Activated naive CD8-positive, alpha-beta T cell treated with anti-CD3 and anti-CD28 coated beads for 36 hours (primary cell): ENCODE data around the gene COCH. TPM values are rescaled to one million over a fixed set of nuclear protein-coding genes. Genes with fewer than 3 reads are reported as not detected.
A peak's percentile ranks its signal among the peaks of the same experiment; 100 is the strongest.
"Not testable (repeated sequence)": the region's sequence is repeated elsewhere in the genome, so short reads cannot be mapped to it uniquely, and the experiment has no call there.

ENCODE experiments used
- DNase-seq: peaks from one replicate; pipeline ENCODE4 v3.0.0; 2021
- H3K27ac Mint-ChIP-seq: one replicate; pipeline ENCODE4 v1.8.0; 2022; ENCODE audit warnings: mild to moderate bottlenecking, moderate library complexity, mixed read lengths
- H3K27me3 Mint-ChIP-seq: one replicate; pipeline ENCODE4 v1.8.0; 2022; ENCODE audit warnings: mild to moderate bottlenecking, mixed read lengths
- H3K36me3 Mint-ChIP-seq: one replicate; pipeline ENCODE4 v1.8.0; 2021; ENCODE audit warnings: mild to moderate bottlenecking, mixed read lengths
- H3K4me1 Mint-ChIP-seq: one replicate; pipeline ENCODE4 v1.8.0; 2021; ENCODE audit warnings: mixed read lengths
- H3K4me3 Mint-ChIP-seq: one replicate; pipeline ENCODE4 v1.8.0; 2022; ENCODE audit warnings: mild to moderate bottlenecking, moderate library complexity, mixed read lengths
- H3K9me3 Mint-ChIP-seq: one replicate; pipeline ENCODE4 v1.8.0; 2022; ENCODE audit warnings: mixed read lengths
- total RNA-seq, 2 experiments: library from RNA; stranded (reverse); gene quantifications; one replicate each; pipeline ENCODE4 v1.2.3, GENCODE V29; 2021

Gene COCH
- total RNA-seq, 2 experiments from 2014 or later: 6.4 to 7.2 TPM

DNA sequence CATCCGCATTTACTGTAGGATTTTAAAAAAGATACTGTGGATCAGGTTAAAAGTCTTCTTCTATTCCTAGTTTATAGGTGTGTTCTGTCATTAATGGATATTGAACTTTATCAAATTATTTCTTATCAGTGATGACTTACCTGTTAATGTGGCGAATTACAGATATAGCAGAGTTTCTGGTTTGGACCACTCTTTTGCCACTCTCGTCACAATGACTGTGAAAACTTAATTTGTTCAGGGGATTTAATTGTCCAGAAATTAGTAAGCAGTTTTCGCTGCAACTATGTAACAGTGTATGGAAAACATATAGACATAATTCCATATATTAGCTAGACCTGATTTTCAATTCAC, 14.9 kb downstream of the COCH start:
- no peak overlapping the region for H3K27ac Mint-ChIP-seq

DNA sequence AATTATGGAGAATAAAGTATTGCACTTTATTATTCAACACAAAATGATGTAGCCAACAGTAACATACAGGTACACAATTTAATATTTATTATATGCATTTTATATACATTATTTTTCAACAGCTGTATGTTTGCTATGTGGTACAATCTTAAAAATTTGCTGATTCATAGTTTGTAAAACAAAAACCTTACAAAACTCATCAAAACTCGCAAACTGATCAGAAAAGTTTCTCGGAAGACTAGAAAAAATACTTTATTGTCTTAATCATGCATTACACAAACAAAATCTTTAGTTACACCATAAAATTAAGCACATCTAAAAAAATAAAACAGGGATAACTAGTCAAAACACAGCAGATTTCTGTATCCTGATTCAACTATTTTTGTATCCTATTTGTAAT, 19.5 kb downstream of the COCH start:
- Mint-ChIP-seq H3K4me1 (peaks cover 10% of the 10 kb centered on the region), H3K36me3 (peaks cover 5% of the 10 kb centered on the region), H3K27me3 (no peaks in the 10 kb centered on the region), H3K9me3 (no peaks in the 10 kb centered on the region), H3K27ac (no peak overlapping the region), H3K4me3 (no peak overlapping the region)
- no peak for DNase-seq

More for the DNA sequence above, 14.9 kb downstream of the COCH start:
- no peaks in the 10 kb centered on the region for H3K27me3 Mint-ChIP-seq
- H3K36me3 Mint-ChIP-seq: peaks cover 1% of the 10 kb centered on the region
- H3K4me1 Mint-ChIP-seq: peaks cover 12% of the 10 kb centered on the region
- DNase-seq: no peak
- H3K4me3 Mint-ChIP-seq: no peak overlapping the region
- no peaks in the 10 kb centered on the region for H3K9me3 Mint-ChIP-seq

DNA sequence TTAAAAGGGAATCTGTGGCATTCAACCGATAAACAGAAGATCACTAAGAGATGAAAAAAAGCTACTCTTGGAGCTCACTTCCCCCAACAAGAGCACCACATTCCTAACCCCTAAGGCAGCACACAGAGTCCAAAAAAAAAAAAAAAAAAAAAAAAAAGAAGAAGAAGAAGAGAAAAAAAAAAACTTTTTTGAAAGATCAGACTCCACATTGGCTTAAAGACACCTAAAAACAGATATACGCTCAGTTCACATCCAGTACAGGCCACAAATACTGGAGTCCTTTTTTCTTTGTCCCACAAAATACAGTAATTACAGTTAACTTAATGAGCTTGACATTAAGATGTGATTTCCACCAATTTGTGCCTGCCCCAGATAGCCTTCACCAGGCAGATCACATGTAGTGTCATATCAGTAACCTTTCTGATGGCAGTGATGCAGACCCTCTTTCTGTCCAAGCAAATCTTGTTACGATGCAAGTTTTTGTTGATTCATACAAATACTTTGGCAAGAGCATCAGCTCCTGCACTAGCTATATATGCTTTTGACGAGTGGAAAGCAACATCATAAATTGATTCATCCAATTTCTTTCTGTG, 20.7 kb downstream of the COCH start:
- no peaks in the 10 kb centered on the region for H3K27me3 Mint-ChIP-seq
- H3K27ac Mint-ChIP-seq: no peak overlapping the region
- no peaks in the 10 kb centered on the region for H3K9me3 Mint-ChIP-seq
- H3K4me1 Mint-ChIP-seq: peaks cover 6% of the 10 kb centered on the region
- peaks cover 13% of the 10 kb centered on the region for H3K36me3 Mint-ChIP-seq
- no peak for DNase-seq
- no peak overlapping the region for H3K4me3 Mint-ChIP-seq

DNA sequence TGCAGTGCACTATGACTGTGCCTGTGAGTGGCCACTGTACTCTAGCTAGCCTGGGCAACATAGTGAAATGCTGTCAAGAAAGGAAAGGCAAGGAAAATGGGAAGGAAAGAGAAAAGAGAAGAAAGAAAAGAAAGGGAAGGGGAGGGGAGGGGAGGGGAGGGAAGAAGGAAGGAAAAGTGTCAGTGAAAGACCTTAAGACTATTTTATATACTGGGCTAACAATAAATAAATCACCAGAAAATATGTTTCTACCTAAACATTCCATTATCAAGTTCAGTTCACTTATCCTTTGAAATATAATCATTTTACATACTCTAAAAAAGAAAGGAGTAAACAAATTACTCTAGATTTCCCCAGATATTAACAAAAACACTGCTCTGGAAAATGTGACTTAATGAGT, 22.1 kb downstream of the COCH start:
- no peak for DNase-seq
- Mint-ChIP-seq H3K36me3 (peaks cover 17% of the 10 kb centered on the region), H3K27ac (no peak overlapping the region), H3K9me3 (no peaks in the 10 kb centered on the region), H3K27me3 (no peaks in the 10 kb centered on the region), H3K4me1 (peaks cover 6% of the 10 kb centered on the region), H3K4me3 (no peak overlapping the region)

DNA sequence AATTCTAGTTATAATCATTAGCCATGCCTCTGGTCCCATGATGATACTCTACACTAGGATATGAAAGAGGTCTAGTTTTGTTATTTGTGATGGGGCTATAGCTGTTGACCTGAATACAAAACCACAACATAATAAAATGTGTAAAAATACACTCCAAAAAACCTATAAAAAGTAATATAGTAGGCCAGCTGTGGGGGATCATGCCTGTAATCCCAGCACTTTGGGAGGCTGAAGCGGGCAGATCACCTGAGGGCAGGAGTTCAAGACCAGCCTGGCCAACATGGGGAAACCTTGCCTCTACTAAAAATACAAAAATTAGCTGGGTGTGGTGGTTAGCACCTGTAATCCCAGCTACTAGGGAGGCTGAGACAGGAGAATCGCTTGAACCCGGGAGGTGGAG, 22.8 kb downstream of the COCH start:
- not testable (repeated sequence) for H3K4me1 Mint-ChIP-seq, H3K4me3 Mint-ChIP-seq, H3K27me3 Mint-ChIP-seq, DNase-seq, H3K9me3 Mint-ChIP-seq, H3K27ac Mint-ChIP-seq
- peaks cover 20% of the 10 kb centered on the region for H3K36me3 Mint-ChIP-seq

DNA sequence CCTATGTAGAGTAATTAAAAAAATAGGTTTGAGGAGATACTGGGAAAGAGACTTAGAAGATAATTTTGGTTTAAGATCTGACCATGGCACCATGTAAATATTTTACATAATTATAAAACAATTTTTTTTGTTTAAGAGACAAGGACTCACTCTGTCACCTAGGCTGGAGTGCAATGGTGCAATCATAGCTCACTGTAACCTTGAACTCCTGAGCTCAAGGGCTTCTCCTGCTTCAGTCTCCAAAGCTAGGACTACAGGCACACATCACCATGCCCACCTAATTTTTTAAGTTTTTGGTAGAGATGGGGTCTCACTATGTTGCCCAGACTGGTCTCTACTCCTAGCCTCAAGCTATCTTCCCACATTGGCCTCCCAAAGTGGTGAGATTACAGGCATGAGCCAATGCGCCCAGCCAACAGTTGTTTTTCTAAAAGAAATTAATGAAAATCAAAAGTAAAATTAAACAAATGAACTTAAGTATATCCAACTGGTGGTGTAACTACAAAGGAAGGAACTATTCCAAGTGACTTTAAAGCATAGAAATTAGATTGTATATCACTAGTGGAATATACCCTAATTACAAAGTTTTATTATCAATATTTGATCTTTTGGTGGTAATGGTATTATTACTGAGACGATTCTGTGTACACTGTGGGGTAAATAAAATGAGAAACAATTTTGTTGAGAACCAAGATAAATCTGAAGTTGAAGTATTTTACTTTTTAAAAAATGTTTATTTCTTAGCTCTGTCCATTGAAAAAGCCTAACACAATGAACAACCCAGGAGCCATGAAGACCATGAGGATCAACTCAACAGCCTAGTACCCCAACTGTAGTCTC, 29.1 kb downstream of the COCH start:
- Mint-ChIP-seq H3K9me3 (no peaks in the 10 kb centered on the region), H3K27me3 (no peaks in the 10 kb centered on the region), H3K4me1 (peaks cover 6% of the 10 kb centered on the region), H3K36me3 (peaks cover 19% of the 10 kb centered on the region), H3K4me3 (no peak overlapping the region), H3K27ac (no peak overlapping the region)
- no peak for DNase-seq

DNA sequence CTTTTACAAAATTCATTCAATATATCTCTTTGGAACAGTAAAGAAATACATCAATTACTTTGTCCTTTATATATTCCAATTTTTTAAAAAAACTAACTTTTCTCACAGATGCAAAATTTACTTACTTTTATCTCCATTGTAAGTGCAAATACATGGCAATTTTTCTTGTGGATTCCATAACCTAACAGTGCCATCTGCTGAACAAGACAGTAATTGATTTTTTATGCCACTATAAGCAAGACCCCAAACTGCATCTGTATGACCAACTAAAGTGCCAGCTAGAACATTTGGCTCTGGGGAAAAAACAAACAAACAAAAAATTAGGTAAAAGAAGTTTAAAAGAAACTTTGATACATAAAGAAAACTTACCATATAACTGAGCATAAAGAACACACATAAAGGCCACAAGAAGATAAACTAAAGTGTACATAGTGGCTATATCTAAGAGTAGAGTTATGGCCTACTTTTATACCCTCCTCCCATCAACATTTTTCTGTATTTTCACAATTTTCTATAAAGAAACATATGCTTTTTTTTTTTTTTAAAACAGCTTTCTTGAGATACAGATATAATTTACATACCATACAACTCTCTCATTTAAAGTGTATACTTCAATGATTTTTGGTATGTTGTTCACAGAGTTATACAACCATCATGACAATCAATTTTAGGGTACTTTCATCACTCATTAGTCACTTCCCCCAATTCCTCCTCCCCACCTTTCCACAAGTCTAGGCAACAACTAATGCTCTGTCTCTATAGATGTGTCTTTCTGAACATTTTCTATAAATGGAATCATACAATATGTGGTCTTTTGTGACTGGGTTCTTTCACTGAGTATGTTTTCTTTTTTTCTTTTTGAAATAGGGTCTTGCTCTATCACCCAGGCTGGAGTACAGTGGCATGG, 32.6 kb downstream of the COCH start:
- H3K27ac Mint-ChIP-seq: no peak overlapping the region
- H3K4me3 Mint-ChIP-seq: no peak overlapping the region
- no peaks in the 10 kb centered on the region for H3K9me3 Mint-ChIP-seq
- H3K4me1 Mint-ChIP-seq: no peaks in the 10 kb centered on the region
- no peak for DNase-seq
- H3K27me3 Mint-ChIP-seq: no peaks in the 10 kb centered on the region
- peaks cover 6% of the 10 kb centered on the region for H3K36me3 Mint-ChIP-seq

DNA sequence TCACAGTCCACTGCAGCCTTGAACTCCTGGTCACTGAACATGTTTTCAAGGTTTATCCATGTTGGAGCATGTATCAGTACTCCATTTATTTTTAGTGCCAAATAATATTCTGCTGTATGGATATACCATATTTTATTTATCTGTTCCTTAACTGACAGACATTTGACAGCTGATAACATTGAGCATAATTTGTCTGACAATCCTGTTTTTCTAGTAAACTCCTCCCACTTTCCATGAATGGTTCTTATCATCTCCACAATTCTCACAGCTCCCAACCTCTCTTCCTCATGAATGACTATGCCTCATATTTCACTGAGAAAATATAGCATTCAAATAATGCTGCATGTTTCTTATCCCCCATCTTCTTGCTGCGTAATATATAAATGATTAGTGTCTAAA, 33.3 kb downstream of the COCH start:
- Mint-ChIP-seq H3K9me3 (no peaks in the 10 kb centered on the region), H3K36me3 (peaks cover 6% of the 10 kb centered on the region), H3K4me3 (no peak overlapping the region), H3K27me3 (no peaks in the 10 kb centered on the region), H3K27ac (no peak overlapping the region), H3K4me1 (no peaks in the 10 kb centered on the region)
- no peak for DNase-seq

DNA sequence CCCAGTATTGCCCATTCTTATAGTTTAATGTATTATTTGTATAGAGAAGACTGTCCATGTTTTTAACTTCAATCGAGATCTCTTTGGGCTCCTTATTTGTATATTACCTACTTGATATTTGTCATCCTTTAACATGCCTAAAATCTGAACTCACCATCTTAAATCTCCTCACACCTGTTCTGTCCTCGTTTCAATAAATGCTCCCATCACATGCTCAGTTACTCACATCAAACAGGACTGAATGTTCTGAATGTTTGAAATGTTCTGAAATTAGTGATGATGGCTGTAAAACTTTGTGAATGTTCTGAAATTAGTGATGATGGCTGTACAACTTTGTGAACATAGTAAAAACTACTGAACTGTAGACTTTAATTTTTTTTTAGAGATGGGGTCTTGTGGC, 34.5 kb downstream of the COCH start:
- Mint-ChIP-seq H3K9me3 (no peaks in the 10 kb centered on the region), H3K4me3 (no peak overlapping the region), H3K27ac (no peak overlapping the region), H3K27me3 (no peaks in the 10 kb centered on the region), H3K36me3 (peaks cover 6% of the 10 kb centered on the region), H3K4me1 (peaks cover 2% of the 10 kb centered on the region)
- no peak for DNase-seq

DNA sequence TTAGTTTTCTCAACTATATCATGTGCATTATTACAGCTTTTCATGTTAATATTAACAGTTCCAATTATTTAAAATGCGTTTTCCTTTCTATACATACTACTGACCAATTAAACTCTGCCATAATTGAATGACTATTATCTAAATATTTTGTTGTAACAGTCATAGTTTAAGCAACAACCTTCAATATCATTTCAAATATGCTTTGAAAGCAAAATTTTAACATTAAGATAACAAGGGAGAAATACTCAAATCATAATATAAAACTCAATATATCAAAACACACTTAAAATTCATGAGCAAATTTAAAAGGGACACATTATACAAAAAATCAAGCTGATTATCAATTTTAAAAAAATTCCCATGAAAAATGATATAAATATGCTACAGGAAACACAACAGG, 40.5 kb downstream of the COCH start:
- no peak overlapping the region for H3K4me3 Mint-ChIP-seq
- no peaks in the 10 kb centered on the region for H3K9me3 Mint-ChIP-seq
- DNase-seq: no peak
- no peaks in the 10 kb centered on the region for H3K27me3 Mint-ChIP-seq
- no peak overlapping the region for H3K27ac Mint-ChIP-seq
- peaks cover 10% of the 10 kb centered on the region for H3K36me3 Mint-ChIP-seq
- peaks cover 6% of the 10 kb centered on the region for H3K4me1 Mint-ChIP-seq

DNA sequence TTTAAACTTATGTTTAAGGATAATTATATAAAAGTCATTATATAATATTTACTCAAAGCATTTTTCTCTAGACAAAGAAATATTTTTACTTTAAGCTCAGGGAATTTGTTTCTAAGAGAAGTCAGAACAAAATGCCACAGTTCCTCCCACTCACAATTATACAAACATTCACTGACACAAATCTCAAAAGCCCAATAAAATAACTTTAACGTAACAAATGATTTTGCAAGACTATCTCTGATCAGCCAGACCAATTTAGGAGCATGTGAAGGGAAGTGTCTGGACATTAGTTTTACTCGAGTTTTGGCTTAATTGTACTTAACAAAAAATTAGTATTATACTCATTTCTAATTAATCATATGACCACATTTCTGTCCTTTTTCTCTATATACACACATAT, 41.2 kb downstream of the COCH start:
- H3K9me3 Mint-ChIP-seq: no peaks in the 10 kb centered on the region
- peaks cover 10% of the 10 kb centered on the region for H3K36me3 Mint-ChIP-seq
- H3K27me3 Mint-ChIP-seq: no peaks in the 10 kb centered on the region
- H3K4me1 Mint-ChIP-seq: peaks cover 7% of the 10 kb centered on the region
- H3K4me3 Mint-ChIP-seq: no peak overlapping the region
- DNase-seq: no peak
- no peak overlapping the region for H3K27ac Mint-ChIP-seq

DNA sequence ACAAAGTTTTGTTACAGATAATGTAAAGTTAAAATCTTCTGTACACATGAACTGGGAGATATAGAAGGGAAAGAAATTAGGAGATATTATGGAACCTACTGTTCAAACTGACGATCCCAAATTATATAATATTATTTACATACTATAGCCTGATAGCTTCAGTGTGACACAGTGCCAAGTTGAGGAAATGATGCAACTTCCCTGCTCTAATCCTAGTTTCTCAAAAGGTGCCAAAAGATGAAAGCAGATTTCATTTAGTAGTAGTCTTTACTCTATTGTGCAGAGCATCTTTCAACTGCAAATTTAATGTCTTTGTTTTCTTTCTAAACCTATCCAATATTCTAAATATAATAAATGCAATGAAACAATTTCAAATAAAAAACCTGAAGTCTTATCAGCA, 46.9 kb downstream of the COCH start:
- H3K4me3 Mint-ChIP-seq: no peak overlapping the region
- H3K27me3 Mint-ChIP-seq: no peaks in the 10 kb centered on the region
- H3K36me3 Mint-ChIP-seq: peaks cover 19% of the 10 kb centered on the region
- no peak for DNase-seq
- H3K9me3 Mint-ChIP-seq: no peaks in the 10 kb centered on the region
- no peak overlapping the region for H3K27ac Mint-ChIP-seq
- peaks cover 15% of the 10 kb centered on the region for H3K4me1 Mint-ChIP-seq

DNA sequence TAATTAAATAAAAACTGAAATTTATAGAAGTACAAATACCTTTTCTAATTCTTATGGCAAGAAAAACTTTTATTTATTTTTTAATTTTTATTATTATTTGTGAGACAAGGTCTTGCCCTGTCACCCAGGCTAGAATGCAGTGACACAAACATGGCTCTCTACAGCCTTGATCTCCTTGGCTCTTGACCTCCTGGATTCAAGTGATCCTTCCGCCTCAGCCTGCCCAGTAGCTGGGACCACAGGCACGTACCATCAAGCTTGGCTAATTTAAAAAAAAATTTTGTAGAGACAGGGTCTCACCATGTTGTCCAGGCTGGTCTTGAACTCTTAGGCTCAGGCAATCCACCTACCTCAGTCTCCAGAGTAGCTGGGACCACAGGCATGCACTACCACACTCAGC, 47.4 kb downstream of the COCH start:
- DNase-seq: no peak
- Mint-ChIP-seq H3K27ac (no peak overlapping the region), H3K27me3 (no peaks in the 10 kb centered on the region), H3K36me3 (peaks cover 17% of the 10 kb centered on the region), H3K4me1 (peaks cover 15% of the 10 kb centered on the region), H3K9me3 (no peaks in the 10 kb centered on the region), H3K4me3 (no peak overlapping the region)

DNA sequence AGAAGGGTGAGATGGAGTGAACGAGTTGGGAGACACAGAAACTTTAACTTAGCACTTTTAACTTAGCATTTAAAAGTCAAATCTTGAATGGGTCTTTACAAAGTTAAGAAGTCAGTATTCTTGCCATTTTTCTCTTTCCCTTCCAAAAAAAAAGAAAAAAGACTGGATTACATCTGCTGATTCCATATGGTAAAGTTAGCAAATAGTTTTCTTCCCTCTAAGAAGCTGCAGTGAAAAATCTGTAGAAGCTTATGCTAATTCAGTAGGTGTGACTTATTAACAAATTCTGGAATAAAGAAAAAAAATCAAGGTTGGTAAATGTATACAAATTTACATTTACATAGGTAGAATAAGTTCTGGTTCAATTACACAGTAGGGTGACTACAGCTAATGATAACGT, 50.9 kb downstream of the COCH start:
- DNase-seq: no peak
- Mint-ChIP-seq H3K4me3 (no peak overlapping the region), H3K4me1 (peaks cover 24% of the 10 kb centered on the region), H3K36me3 (peaks cover 12% of the 10 kb centered on the region), H3K27ac (no peak overlapping the region), H3K27me3 (no peaks in the 10 kb centered on the region), H3K9me3 (no peaks in the 10 kb centered on the region)

DNA sequence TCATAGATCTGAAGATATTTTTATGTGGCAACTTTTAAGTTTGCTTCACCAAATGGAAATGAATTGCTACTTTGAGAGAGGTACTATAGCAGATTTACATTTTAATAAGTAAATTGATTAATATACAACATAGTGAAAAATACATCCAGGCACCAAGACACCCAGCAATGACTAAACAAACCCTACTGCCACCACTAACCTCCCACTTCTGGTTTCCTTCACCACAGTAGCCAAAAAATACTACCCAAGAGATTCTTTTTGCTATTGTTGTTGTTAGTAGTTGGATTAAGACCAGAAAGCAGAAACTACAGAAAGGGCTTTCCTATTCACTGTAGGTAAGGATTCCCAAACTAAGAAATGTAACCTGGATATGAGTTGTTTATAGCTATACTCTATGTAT, 54.1 kb downstream of the COCH start:
- no peak overlapping the region for H3K4me3 Mint-ChIP-seq
- DNase-seq: peak; percentile 9
- H3K27me3 Mint-ChIP-seq: no peaks in the 10 kb centered on the region
- no peak overlapping the region for H3K27ac Mint-ChIP-seq
- peaks cover 11% of the 10 kb centered on the region for H3K4me1 Mint-ChIP-seq
- H3K9me3 Mint-ChIP-seq: no peaks in the 10 kb centered on the region
- peaks cover 5% of the 10 kb centered on the region for H3K36me3 Mint-ChIP-seq
